ENCODE data around the gene TADA3.

The TADA3 gene

GRCh38 chr3:9792405-9793160, at the start of gene TADA3, which contains the start of gene ARPC4:
Gene TADA3 (minus strand): TSS chr3:9792473. CDS start chr3:9791466, 1,007 bp downstream.
Gene ARPC4 (plus strand): TSS chr3:9793082. CDS start chr3:9793122, 40 bp downstream.
- peak; percentile 98 for DNase-seq (ENCODE audit: low read depth)
- TF ChIP-seq CTCF (IDR thresholded peaks at IDR 0.05; ENCODE audit: insufficient read depth, low read depth, low read length, missing control alignments): no peak
- H3K4me3 ChIP-seq (ENCODE audit: low read depth, low read length): peak within 1 kb of the TSS; percentile 86

- no peak for DNase-seq (ENCODE audit: low read depth)
- no peak for TF ChIP-seq CTCF (IDR thresholded peaks at IDR 0.05; ENCODE audit: insufficient read depth, low read depth, low read length, missing control alignments)
- no peak overlapping the region for H3K4me3 ChIP-seq (ENCODE audit: low read depth, low read length)
Observed at GRCh38 chr3:9841015-9841414, 48.7 kb upstream of the TADA3 start.

- H3K4me3 ChIP-seq (ENCODE audit: low read depth, low read length): no peak overlapping the region
- DNase-seq (ENCODE audit: low read depth): no peak
- TF ChIP-seq CTCF (IDR thresholded peaks at IDR 0.05; ENCODE audit: insufficient read depth, low read depth, low read length, missing control alignments): no peak
Observed at GRCh38 chr3:9838856-9839255, 46.6 kb upstream of the TADA3 start.

- no peak for DNase-seq (ENCODE audit: low read depth)
- no peak overlapping the region for H3K4me3 ChIP-seq (ENCODE audit: low read depth, low read length)
- no peak for TF ChIP-seq CTCF (IDR thresholded peaks at IDR 0.05; ENCODE audit: insufficient read depth, low read depth, low read length, missing control alignments)
Observed at GRCh38 chr3:9837701-9838582, 45.7 kb upstream of the TADA3 start.

GRCh38 chr3:9834520-9835380, 42.5 kb upstream of the TADA3 start:
- no peak overlapping the region for H3K4me3 ChIP-seq (ENCODE audit: low read depth, low read length)
- no peak for TF ChIP-seq CTCF (IDR thresholded peaks at IDR 0.05; ENCODE audit: insufficient read depth, low read depth, low read length, missing control alignments)
- no peak for DNase-seq (ENCODE audit: low read depth)

- TF ChIP-seq CTCF (IDR thresholded peaks at IDR 0.05; ENCODE audit: insufficient read depth, low read depth, low read length, missing control alignments): no peak
- no peak overlapping the region for H3K4me3 ChIP-seq (ENCODE audit: low read depth, low read length)
- no peak for DNase-seq (ENCODE audit: low read depth)
Observed at GRCh38 chr3:9833078-9833477, 40.8 kb upstream of the TADA3 start.

Measured in GM12865 (cell line).